Endodermal cell (in vitro differentiated cells): ENCODE data around the gene PLD5. TPM values are rescaled to one million over a fixed set of nuclear protein-coding genes. Genes with fewer than 3 reads are reported as not detected.
"Not testable (repeated sequence)": the region's sequence is repeated elsewhere in the genome, so short reads cannot be mapped to it uniquely, and the experiment has no call there.

ENCODE experiments used
- DNase-seq: peaks from one replicate; pipeline ENCODE4 v3.0.0-alpha.2; 2017
- H3K27ac ChIP-seq: 2 replicates; pipeline ENCODE4 v1.5.1; 2013; ENCODE audit warnings: mild to moderate bottlenecking, low read depth, low read length, moderate library complexity
- H3K27me3 ChIP-seq: 2 replicates; pipeline ENCODE4 v1.6.1; 2013; ENCODE audit warnings: mild to moderate bottlenecking, low read length, moderate library complexity; ENCODE audit not compliant: insufficient read depth, control insufficient read depth, poor library complexity, severe bottlenecking
- H3K36me3 ChIP-seq: 2 replicates; pipeline ENCODE4 v1.7.0; 2013; ENCODE audit warnings: mild to moderate bottlenecking, low read length, moderate library complexity; ENCODE audit not compliant: control insufficient read depth, insufficient read depth
- H3K4me1 ChIP-seq: one replicate; pipeline ENCODE4 v1.7.0; 2013; ENCODE audit warnings: low read length; ENCODE audit not compliant: control insufficient read depth, insufficient read depth
- H3K4me3 ChIP-seq: 2 replicates; pipeline ENCODE4 v1.5.1; 2013; ENCODE audit warnings: mild to moderate bottlenecking, low read length, moderate library complexity
- H3K9ac ChIP-seq: 2 replicates; pipeline ENCODE4 v1.6.1; 2013; ENCODE audit warnings: mild to moderate bottlenecking, low read length, moderate library complexity; ENCODE audit not compliant: poor library complexity, severe bottlenecking; ENCODE audit errors: extremely low read depth
- H3K9me3 ChIP-seq: 2 replicates; pipeline ENCODE4 v1.6.1; 2013; ENCODE audit warnings: mild to moderate bottlenecking, low read length, moderate library complexity; ENCODE audit not compliant: control insufficient read depth
- H3K27ac Mint-ChIP-seq: 2 replicates; pipeline ENCODE4 v1.8.0; 2020; ENCODE audit warnings: mixed read lengths
- H3K27me3 Mint-ChIP-seq: 2 replicates; pipeline ENCODE4 v1.8.0; 2021; ENCODE audit warnings: mild to moderate bottlenecking, mixed read lengths; ENCODE audit not compliant: insufficient read depth
- H3K36me3 Mint-ChIP-seq: 2 replicates; pipeline ENCODE4 v1.8.0; 2020; ENCODE audit warnings: low read depth, mixed read lengths
- H3K4me1 Mint-ChIP-seq: 2 replicates; pipeline ENCODE4 v1.8.0; 2020; ENCODE audit warnings: mixed read lengths
- H3K4me3 Mint-ChIP-seq: 2 replicates; pipeline ENCODE4 v1.8.0; 2020; ENCODE audit warnings: mild to moderate bottlenecking, moderate library complexity, mixed read lengths
- H3K9me3 Mint-ChIP-seq: 2 replicates; pipeline ENCODE4 v1.8.0; 2020; ENCODE audit warnings: mild to moderate bottlenecking, mixed read lengths
- WGBS, 2 experiments: methylation state at CpG; one replicate each; pipeline versions ENCODE4 v1.1.5 to v1.1.7; 2013; ENCODE audit warnings: missing lambda C conversion rate in 2 of 2, mixed read lengths in 1 of 2; ENCODE audit not compliant: insufficient coverage in 1 of 2, insufficient read length in 1 of 2; 5-methylcytosine and 5-hydroxymethylcytosine counted together
- total RNA-seq, 2 donors: library from RNA; stranded (reverse); fragmentation: NEBNext Ultra II Directional in 1 of 2; extraction: Animal tissue kit (Norgen Biotek cat#: 25700) in 1 of 2; gene quantifications; 2 replicates in 1 of 2; 3 replicates in 1 of 2; pipeline ENCODE4 v1.2.1, GENCODE V29; 2021
- TF ChIP-seq, protein P1 (sequence below): fragments of 200-600 bp; sonication (generic); conservative IDR thresholded peaks from 2 replicates; pipeline ENCODE4 v1.5.0; 2021; ENCODE audit warnings: antibody characterized with exemption, mild to moderate bottlenecking

The PLD5 gene
- total RNA-seq, 2 donors from 2014 or later, result 0.66 to 2.7 TPM

DNA sequence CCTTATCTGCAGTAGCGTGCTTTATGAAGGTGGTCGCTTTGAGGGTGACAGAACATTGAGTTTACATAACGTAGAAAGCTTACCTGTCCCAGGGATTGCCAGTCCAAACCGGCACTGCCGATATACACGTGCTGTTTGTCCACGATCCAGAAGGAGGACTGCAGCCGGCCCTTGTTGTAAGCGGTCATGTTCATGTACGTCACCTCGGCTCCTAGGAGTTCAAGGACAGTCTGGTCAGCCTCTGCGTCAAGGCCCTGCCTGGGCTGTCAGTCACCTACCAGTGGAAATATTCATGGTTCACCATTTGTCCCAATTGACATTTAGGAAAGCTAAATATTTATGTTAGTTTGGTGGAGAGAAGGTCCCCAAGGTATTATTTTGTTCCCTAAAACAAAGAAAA lies 304.6 kb downstream of the PLD5 start:
- Histone ChIP-seq H3K9me3 (peaks cover 43% of the 10 kb centered on the region), H3K4me1 (no peaks in the 10 kb centered on the region), H3K36me3 (peaks cover 36% of the 10 kb centered on the region), H3K9ac (no peak overlapping the region), H3K27me3 (no peaks in the 10 kb centered on the region), H3K27ac (no peak overlapping the region), H3K4me3 (no peak overlapping the region)
- TF ChIP-seq, protein P1, sequence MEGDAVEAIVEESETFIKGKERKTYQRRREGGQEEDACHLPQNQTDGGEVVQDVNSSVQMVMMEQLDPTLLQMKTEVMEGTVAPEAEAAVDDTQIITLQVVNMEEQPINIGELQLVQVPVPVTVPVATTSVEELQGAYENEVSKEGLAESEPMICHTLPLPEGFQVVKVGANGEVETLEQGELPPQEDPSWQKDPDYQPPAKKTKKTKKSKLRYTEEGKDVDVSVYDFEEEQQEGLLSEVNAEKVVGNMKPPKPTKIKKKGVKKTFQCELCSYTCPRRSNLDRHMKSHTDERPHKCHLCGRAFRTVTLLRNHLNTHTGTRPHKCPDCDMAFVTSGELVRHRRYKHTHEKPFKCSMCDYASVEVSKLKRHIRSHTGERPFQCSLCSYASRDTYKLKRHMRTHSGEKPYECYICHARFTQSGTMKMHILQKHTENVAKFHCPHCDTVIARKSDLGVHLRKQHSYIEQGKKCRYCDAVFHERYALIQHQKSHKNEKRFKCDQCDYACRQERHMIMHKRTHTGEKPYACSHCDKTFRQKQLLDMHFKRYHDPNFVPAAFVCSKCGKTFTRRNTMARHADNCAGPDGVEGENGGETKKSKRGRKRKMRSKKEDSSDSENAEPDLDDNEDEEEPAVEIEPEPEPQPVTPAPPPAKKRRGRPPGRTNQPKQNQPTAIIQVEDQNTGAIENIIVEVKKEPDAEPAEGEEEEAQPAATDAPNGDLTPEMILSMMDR, result no peak
- DNase-seq, result no peak
- Mint-ChIP-seq H3K27me3 (no peaks in the 10 kb centered on the region), H3K4me1 (peaks cover 5% of the 10 kb centered on the region), H3K36me3 (peaks cover 18% of the 10 kb centered on the region), H3K4me3 (no peak overlapping the region), H3K27ac (no peak overlapping the region), H3K9me3 (peaks cover 48% of the 10 kb centered on the region)
- WGBS, 2 experiments, result 92 to 94% methylated on average over 12 of the region's 12 CpGs

DNA sequence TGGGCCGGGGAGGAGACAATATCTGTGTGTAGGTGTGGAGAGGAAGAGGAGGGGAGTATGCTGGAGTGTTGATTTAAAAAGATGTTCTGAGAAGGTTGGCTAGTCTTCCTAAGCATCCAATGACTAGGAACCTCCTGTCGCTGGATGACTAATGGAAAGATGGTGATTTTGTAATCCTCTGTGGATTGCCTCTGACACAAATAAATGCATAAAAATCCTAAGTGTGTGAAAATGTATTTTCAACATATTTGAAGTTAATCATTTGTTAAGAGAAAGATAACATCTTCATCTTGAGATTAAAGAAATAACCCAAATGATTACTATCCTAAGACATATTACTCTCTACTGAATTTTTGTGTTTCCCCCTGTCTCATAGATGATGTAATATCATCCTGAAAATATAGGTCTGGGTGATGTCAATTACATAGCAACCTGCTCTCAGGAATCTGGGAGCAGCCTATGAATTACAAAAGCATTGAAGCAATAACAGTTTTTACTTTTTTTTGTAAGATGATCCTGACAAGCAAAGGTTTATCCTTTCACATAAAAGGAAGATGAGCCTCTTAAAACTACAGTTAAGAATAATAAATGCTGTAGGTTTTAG lies 305.1 kb downstream of the PLD5 start:
- H3K27ac Mint-ChIP-seq, result no peak overlapping the region
- peaks cover 20% of the 10 kb centered on the region for H3K36me3 Mint-ChIP-seq
- TF ChIP-seq, protein P1, result no peak
- H3K27me3 Mint-ChIP-seq, result no peaks in the 10 kb centered on the region
- 94 to 100% methylated on average over 2 of the region's 2 CpGs for WGBS, 2 experiments
- H3K4me3 Mint-ChIP-seq, result no peak overlapping the region
- peaks cover 36% of the 10 kb centered on the region for H3K36me3 ChIP-seq
- no peaks in the 10 kb centered on the region for H3K27me3 ChIP-seq
- no peak overlapping the region for H3K9ac ChIP-seq
- H3K9me3 Mint-ChIP-seq, result peaks cover 53% of the 10 kb centered on the region
- H3K4me1 Mint-ChIP-seq, result peaks cover 5% of the 10 kb centered on the region
- no peaks in the 10 kb centered on the region for H3K4me1 ChIP-seq
- H3K9me3 ChIP-seq, result peaks cover 48% of the 10 kb centered on the region
- no peak overlapping the region for H3K27ac ChIP-seq
- no peak for DNase-seq
- H3K4me3 ChIP-seq, result no peak overlapping the region

DNA sequence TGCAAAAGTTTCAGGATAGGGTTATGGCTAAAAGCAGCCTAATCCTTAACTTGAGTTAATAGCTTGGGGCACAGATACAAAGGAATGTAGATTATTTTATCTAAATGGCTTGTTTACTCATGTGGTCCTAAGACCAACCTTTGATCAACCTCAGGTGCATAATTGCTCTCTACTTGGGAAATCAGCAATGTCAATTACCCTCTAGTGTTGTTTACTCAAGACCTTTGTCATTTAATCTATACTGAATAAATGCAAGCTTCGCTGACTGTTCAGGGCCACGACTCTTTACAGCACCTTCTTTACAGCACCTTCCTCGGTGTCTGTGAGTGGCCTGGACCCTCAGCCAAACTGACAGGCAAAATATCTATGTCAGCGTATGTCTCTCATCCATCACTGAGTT lies 308.1 kb downstream of the PLD5 start:
- Histone ChIP-seq H3K4me1 (peaks cover 11% of the 10 kb centered on the region), H3K9ac (no peak overlapping the region), H3K4me3 (peak overlapping the region; percentile 73), H3K27ac (no peak overlapping the region), H3K36me3 (peaks cover 36% of the 10 kb centered on the region), H3K27me3 (no peaks in the 10 kb centered on the region), H3K9me3 (peaks cover 62% of the 10 kb centered on the region)
- WGBS, 2 experiments, result 43 to 44% methylated on average over 4 of the region's 4 CpGs
- Mint-ChIP-seq H3K27me3 (no peaks in the 10 kb centered on the region), H3K9me3 (peaks cover 51% of the 10 kb centered on the region), H3K27ac (no peak overlapping the region), H3K4me3 (no peak overlapping the region), H3K4me1 (peaks cover 29% of the 10 kb centered on the region), H3K36me3 (peaks cover 25% of the 10 kb centered on the region)
- TF ChIP-seq, protein P1, result no peak
- DNase-seq, result no peak

DNA sequence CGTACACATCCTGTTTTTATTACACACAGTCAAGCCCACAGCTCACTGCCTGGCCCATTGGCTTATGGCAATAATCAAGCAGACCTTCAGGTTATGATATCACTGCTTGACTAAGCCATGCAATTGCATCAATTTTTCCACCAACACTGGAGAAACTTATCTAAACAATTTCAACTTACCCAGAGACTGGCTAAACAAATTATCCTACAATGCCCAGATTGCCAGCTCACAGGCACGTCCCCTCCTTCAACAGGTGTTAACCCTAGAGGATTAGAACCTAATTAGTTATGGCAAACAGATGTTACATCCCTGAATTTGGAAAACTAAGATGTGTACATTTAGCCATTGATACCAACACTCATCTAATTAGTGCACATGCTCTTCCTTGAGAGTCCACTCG lies 310.0 kb downstream of the PLD5 start:
- H3K27ac ChIP-seq, DNase-seq, H3K4me3 Mint-ChIP-seq, H3K27me3 ChIP-seq, H3K27me3 Mint-ChIP-seq, H3K9ac ChIP-seq, H3K27ac Mint-ChIP-seq: not testable (repeated sequence)
- peaks cover 62% of the 10 kb centered on the region for H3K9me3 ChIP-seq
- H3K4me1 ChIP-seq, result peaks cover 21% of the 10 kb centered on the region
- WGBS, 2 experiments, result 83 to 95% methylated on average over 1 to 3 of the region's 3 CpGs
- H3K36me3 ChIP-seq, result peaks cover 31% of the 10 kb centered on the region
- peaks cover 25% of the 10 kb centered on the region for H3K36me3 Mint-ChIP-seq
- peaks cover 42% of the 10 kb centered on the region for H3K4me1 Mint-ChIP-seq
- H3K4me3 ChIP-seq, result peak overlapping the region; percentile 65
- H3K9me3 Mint-ChIP-seq, result peaks cover 51% of the 10 kb centered on the region

DNA sequence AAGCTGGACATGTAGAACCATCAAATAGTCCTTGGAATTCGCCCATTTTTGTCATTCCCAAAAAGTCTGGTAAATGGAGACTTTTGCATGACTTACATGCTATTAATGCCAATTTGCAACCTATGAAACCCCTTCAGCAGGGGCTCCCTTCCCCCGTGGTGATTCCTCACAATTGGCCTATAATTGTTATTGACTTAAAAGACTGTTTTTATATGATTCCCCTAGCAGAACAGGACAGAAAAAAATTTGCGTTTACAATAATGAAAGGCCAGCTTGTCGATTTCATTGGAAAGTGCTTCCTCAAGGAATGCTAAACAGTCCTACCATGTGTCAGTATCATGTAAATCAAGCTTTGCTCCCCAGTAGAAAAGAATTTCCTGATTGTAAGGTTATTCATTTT lies 311.5 kb downstream of the PLD5 start:
- Mint-ChIP-seq H3K9me3 (peaks cover 46% of the 10 kb centered on the region), H3K4me1 (peaks cover 57% of the 10 kb centered on the region), H3K36me3 (peaks cover 25% of the 10 kb centered on the region)
- Histone ChIP-seq H3K4me3 (peak overlapping the region; percentile 65), H3K36me3 (peaks cover 17% of the 10 kb centered on the region), H3K9me3 (peaks cover 49% of the 10 kb centered on the region), H3K4me1 (peaks cover 32% of the 10 kb centered on the region)
- H3K27ac Mint-ChIP-seq, H3K27ac ChIP-seq, H3K27me3 Mint-ChIP-seq, DNase-seq, H3K27me3 ChIP-seq, H3K4me3 Mint-ChIP-seq, H3K9ac ChIP-seq: not testable (repeated sequence)
- 62 to 79% methylated on average over 3 to 4 of the region's 4 CpGs for WGBS, 2 experiments
